Adrenal gland (tissue), 12 donors: ENCODE measurements around the gene NSG1. TPM values are rescaled to one million over a fixed set of nuclear protein-coding genes. Genes with fewer than 3 reads are reported as not detected.

ENCODE experiments used
- DNase-seq, 7 donors: peaks; one replicate each; pipeline ENCODE4 v3.0.0-alpha.2; 2019 to 2020
- H3K27ac ChIP-seq, 5 donors: fragments of 200-600 bp; sonication (generic) in 4 of 5; 1 replicate in 3 of 5; 2 replicates in 2 of 5; pipeline versions ENCODE4 v1.5.1 to v1.8.0; 2016 to 2020; ENCODE audit warnings: mild to moderate bottlenecking in 1 of 5
- H3K27me3 ChIP-seq: fragments of 200-600 bp; 2 replicates; pipeline ENCODE4 v1.8.0; 2021
- H3K36me3 ChIP-seq, 2 donors: fragments of 200-600 bp; replicated peaks in 1 of 2; 1 replicate in 1 of 2; 2 replicates in 1 of 2; pipeline versions ENCODE4 v1.5.1 to v1.8.0; 2018 to 2022
- H3K4me1 ChIP-seq, 2 donors: fragments of 200-600 bp; replicated peaks in 1 of 2; 1 replicate in 1 of 2; 2 replicates in 1 of 2; pipeline versions ENCODE4 v1.5.1 to v1.8.0; 2018 to 2021
- H3K4me3 ChIP-seq, 4 donors: fragments of 200-600 bp; sonication (generic) in 3 of 4; one replicate each; pipeline ENCODE4 v1.5.1; 2016 to 2018
- H3K9me3 ChIP-seq, 3 donors: fragments of 200-600 bp; sonication (generic) in 1 of 3; replicated peaks in 1 of 3; 1 replicate in 2 of 3; 2 replicates in 1 of 3; pipeline versions ENCODE4 v1.5.1 to v1.8.0; 2016 to 2021
- POLR2A ChIP-seq, 2 donors: fragments of 450-650 bp; IDR thresholded peaks; one replicate each; pipeline ENCODE4 v1.6.1; 2017; ENCODE audit warnings: antibody characterized with exemption in 2 of 2, mild to moderate bottlenecking in 2 of 2, moderate library complexity in 1 of 2
- WGBS, 4 donors: extraction: QIAGEN DNeasy Blood & Tissue Kit in 2 of 4; methylation state at CpG; one replicate each; pipeline versions ENCODE4 v1.1.5 to v1.1.7; 2013 to 2017; 5-methylcytosine and 5-hydroxymethylcytosine counted together
- intact Hi-C, 2 donors: fragments of 100-400 bp; cut with DNase I; formaldehyde crosslinking; loops; one replicate each; pipeline versions ENCODE4 v1.14.1 to v1.15.0; 2022 to 2023
- polyA plus RNA-seq, 3 donors: library from polyadenylated mRNA; stranded (reverse); fragments of 200-250 nt in 2 of 3; fragments of 350-450 nt in 1 of 3; fragmentation: Illumina TruSeq in 1 of 3; extraction: RNeasy Lipid Tissue Mini Kit (QIAGEN cat#74804) in 1 of 3; gene quantifications; one replicate each; pipeline ENCODE4 v1.2.3, GENCODE V29; 2013 to 2014
- total RNA-seq, 9 donors: library from RNA; depleted of rRNA in 4 of 9; stranded (reverse); fragments of >200 nt in 4 of 9; fragments of 120-200 nt in 1 of 9; fragmentation: NEBNext Ultra II Directional in 1 of 9; extraction: Animal tissue kit (Norgen Biotek cat#: 25700) in 1 of 9; gene quantifications; one replicate each; pipeline versions ENCODE4 v1.1.0 to v1.2.4, GENCODE V29; 2013 to 2023
- TF ChIP-seq, protein P1 (sequence below), 6 experiments: fragments of 450-650 bp in 4 of 6; fragments of 200-600 bp in 2 of 6; sonication (generic) in 1 of 6; IDR thresholded peaks; 1 replicate in 5 of 6; 2 replicates in 1 of 6; pipeline versions ENCODE4 v1.5.1 to v1.8.0; 2016 to 2021; ENCODE audit warnings: antibody characterized with exemption in 6 of 6, mild to moderate bottlenecking in 2 of 6, moderate library complexity in 1 of 6
- donor health status: healthy with polysubstance abuse.
- donor health status: Bipolar disorder and iron deficiency.
- donor health status: DM: yes; HTN: yes; CAD: no.
- donor health status: DM: no; HTN: no; CAD: no.
- donor health status: DM: no; HTN: no; CAD: no.
- donor health status: DM: yes; HTN: yes; CAD: no.

The NSG1 gene
- total and polyA plus RNA-seq, 12 donors = 1.4 to 42.7 (median 9.9) TPM

DNA sequence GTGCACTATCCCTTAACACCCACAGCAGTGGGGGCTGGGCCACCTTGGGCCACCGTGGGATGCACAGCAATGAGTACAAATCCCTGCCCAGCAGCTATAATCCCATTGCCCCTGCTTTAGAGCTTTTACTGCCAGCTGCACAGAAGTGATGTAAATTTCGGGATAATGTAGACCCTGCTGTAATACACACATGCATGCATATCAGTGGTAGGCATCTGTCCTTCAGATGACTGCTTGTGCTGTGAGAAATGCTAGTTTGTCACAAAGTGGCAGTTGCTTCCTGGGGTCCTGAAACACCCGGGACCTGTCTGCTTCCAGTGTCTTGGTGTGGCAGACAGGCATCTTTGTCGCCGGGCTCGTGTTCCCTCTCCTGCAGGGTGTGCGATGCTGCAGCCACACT lies 14.1 kb downstream of the NSG1 start:
- no peak for DNase-seq

DNA sequence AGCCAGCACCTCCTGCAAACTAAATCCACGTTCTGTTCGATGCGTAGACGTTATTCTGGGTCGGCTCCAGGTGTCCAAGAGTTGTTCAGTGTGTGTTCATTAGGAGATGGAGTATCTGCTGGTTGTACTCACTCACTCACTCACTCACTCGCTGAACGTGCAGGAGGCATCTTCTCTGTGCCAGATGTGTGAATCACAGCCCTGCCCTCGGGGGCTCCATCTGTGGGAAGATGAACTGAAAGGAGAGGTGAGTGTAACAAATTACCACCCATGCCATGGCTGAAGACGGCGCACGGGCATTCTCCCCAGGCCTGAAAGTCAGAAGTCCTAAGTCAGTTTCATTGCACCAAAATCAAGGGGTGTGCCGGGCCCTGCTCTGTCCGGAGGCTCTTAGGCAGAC lies 16.1 kb downstream of the NSG1 start:
- Histone ChIP-seq H3K4me1 (no peaks in the 10 kb centered on the region), H3K27ac (no peak overlapping the region), H3K36me3 (no peaks in the 10 kb centered on the region), H3K27me3 (no peaks in the 10 kb centered on the region), H3K9me3 (no peaks in the 10 kb centered on the region), H3K4me3 (no peak overlapping the region)
- DNase-seq = no peak
- no peak for TF ChIP-seq POLR2A (IDR thresholded peaks at IDR 0.05)
- TF ChIP-seq, protein P1, sequence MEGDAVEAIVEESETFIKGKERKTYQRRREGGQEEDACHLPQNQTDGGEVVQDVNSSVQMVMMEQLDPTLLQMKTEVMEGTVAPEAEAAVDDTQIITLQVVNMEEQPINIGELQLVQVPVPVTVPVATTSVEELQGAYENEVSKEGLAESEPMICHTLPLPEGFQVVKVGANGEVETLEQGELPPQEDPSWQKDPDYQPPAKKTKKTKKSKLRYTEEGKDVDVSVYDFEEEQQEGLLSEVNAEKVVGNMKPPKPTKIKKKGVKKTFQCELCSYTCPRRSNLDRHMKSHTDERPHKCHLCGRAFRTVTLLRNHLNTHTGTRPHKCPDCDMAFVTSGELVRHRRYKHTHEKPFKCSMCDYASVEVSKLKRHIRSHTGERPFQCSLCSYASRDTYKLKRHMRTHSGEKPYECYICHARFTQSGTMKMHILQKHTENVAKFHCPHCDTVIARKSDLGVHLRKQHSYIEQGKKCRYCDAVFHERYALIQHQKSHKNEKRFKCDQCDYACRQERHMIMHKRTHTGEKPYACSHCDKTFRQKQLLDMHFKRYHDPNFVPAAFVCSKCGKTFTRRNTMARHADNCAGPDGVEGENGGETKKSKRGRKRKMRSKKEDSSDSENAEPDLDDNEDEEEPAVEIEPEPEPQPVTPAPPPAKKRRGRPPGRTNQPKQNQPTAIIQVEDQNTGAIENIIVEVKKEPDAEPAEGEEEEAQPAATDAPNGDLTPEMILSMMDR (IDR thresholded peaks at IDR 0.05) = no peak
- WGBS, 4 donors = 67 to 72% (median 69%) methylated on average over 13 of the region's 13 CpGs
- intact Hi-C loops = no loop called here

More for the DNA sequence above, 14.1 kb downstream of the NSG1 start:
- no peaks in the 10 kb centered on the region for H3K9me3 ChIP-seq
- no peaks in the 10 kb centered on the region for H3K4me1 ChIP-seq
- TF ChIP-seq, protein P1 (IDR thresholded peaks at IDR 0.05) = no peak
- no peak for TF ChIP-seq POLR2A (IDR thresholded peaks at IDR 0.05)
- no peak overlapping the region for H3K27ac ChIP-seq
- intact Hi-C loops = no loop called here
- H3K4me3 ChIP-seq = no peak overlapping the region
- 68 to 80% (median 72%) methylated on average over 3 to 7 of the region's 7 CpGs for WGBS, 4 donors
- H3K36me3 ChIP-seq = no peaks in the 10 kb centered on the region
- H3K27me3 ChIP-seq = no peaks in the 10 kb centered on the region

DNA sequence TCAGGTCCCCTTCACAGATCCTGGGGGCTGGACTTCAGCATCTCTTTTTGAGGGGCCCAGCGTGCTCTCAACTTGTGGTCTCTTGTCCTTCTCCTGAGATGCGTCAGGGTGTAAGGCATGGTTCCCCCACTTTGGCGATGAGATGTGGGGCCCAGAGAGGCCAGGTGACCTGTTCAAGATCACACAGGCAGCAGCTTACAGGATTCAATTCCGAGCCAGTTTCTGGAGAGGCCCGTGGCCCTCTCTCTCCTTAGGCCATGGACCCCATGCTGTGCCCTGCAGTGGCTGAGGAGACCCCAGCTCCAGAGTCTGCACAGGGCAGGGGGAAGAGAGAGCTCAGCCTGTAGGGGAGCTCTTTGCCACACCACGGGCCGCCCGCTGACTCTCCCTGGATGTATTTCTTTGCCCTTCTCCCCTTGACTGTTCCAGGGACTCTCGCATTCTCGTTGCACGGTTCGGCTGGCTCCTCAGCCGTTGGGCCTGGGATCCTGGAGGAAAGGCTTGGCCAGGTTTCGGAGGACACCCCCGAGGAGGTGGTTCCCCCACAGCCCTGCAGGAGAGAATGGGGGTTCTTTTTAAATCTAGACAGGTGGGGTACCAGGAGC lies 18.6 kb downstream of the NSG1 start:
- Histone ChIP-seq H3K9me3 (no peaks in the 10 kb centered on the region), H3K36me3 (no peaks in the 10 kb centered on the region), H3K27me3 (no peaks in the 10 kb centered on the region), H3K4me3 (no peak overlapping the region), H3K27ac (no peak overlapping the region), H3K4me1 (no peaks in the 10 kb centered on the region)
- no peak for DNase-seq
- intact Hi-C loops = no loop called here
- WGBS, 4 donors = 76 to 100% (median 89%) methylated on average over 8 to 15 of the region's 15 CpGs
- no peak for TF ChIP-seq POLR2A (IDR thresholded peaks at IDR 0.05)
- TF ChIP-seq, protein P1 (IDR thresholded peaks at IDR 0.05) = no peak

DNA sequence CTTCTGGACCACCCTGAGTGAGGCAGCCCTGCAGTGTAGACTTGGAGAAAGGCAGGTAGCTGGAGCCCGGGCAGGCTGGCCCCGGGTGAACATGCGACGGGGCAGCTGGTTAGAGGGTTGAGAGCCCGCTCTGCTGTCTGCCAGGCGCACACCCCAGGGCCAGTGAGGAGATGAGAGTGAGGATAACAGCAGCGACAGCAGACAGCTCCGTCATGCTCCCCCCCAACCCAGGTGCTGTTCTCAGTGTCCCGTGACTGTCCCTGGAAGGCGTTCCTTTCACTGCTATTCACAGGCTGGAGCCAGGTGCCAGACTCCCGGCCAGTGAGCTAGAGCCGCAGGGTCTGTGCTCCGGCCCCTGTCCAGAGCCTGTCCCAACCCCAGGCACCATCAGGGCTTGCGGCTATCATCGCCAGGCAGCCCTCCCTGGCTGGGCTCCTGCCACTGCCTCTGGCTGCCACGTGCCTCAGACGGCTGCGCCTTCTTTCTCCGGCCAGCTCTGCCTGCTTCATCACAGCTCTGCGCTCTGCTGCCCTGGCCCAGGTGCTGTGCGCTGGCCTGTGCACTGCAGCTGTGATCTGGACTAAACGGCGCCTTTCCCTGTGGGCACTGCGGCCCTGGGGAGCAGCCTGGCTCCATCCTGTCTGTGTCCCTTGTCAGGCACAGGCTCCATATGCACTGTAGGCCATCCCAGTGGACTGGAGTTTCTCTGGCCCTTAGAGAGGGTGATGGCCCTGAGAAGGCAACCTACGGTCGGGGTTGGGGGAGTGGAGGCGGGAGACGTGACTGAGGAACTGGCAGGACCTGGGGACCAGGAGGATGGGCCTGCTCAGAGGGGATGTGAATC lies 19.8 kb downstream of the NSG1 start:
- H3K4me3 ChIP-seq = no peak overlapping the region
- H3K4me1 ChIP-seq = no peaks in the 10 kb centered on the region
- peak overlapping the region in 1 of 5 donors; percentile 49 for H3K27ac ChIP-seq
- H3K27me3 ChIP-seq = no peaks in the 10 kb centered on the region
- no peaks in the 10 kb centered on the region for H3K9me3 ChIP-seq
- intact Hi-C loops = no loop called here
- peak in 1 of 7 donors; percentile 89 for DNase-seq
- WGBS, 4 donors = 76 to 79% (median 78%) methylated on average over 15 to 28 of the region's 28 CpGs
- H3K36me3 ChIP-seq = no peaks in the 10 kb centered on the region
- TF ChIP-seq, protein P1 (IDR thresholded peaks at IDR 0.05) = no peak
- peak in 1 of 2 donors; percentile 38 for TF ChIP-seq POLR2A (IDR thresholded peaks at IDR 0.05)
